A673 (cell line): ENCODE results near the gene BPIFB2.

Experiments
- EZH2 ChIP-seq: fragments of 200-600 bp; sonication (generic); IDR thresholded peaks from 2 replicates; pipeline ENCODE4 v1.6.1; 2017; ENCODE audit warnings: borderline replicate concordance, low read depth, mild to moderate bottlenecking, mixed read lengths, antibody characterized with exemption, low read length; ENCODE audit not compliant: poor library complexity, severe bottlenecking
- TF ChIP-seq, protein P1 (sequence below): fragments of 300-800, 200-600 bp; sonication (generic); conservative IDR thresholded peaks from 2 replicates; pipeline ENCODE4 v1.5.1; 2017; ENCODE audit warnings: low read depth, mild to moderate bottlenecking, antibody characterized with exemption, low read length, moderate library complexity, mixed read lengths

DNA sequence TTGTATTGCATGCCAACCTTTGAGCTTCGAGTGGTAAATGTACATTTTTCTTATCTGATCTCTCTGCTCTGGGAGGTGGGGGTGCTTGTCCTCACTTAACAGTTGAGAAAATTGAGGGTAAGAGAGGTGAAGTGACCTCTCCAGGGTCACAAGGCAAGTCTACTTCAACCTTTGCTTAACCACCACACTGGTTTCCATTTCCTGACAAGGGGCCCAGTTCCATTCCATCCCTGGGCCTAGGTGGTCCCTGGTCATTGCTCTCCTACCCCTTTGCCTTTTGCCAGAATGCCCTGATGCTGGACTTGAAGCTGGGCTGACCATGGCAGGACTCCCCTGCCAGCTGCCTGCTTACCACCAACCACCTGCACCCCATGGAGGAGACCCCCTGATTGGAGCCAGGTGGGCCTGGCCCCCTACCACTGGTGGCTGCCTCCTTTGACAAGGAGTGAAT, 36.3 kb downstream of the BPIFB2 start:
- TF ChIP-seq, protein P1, sequence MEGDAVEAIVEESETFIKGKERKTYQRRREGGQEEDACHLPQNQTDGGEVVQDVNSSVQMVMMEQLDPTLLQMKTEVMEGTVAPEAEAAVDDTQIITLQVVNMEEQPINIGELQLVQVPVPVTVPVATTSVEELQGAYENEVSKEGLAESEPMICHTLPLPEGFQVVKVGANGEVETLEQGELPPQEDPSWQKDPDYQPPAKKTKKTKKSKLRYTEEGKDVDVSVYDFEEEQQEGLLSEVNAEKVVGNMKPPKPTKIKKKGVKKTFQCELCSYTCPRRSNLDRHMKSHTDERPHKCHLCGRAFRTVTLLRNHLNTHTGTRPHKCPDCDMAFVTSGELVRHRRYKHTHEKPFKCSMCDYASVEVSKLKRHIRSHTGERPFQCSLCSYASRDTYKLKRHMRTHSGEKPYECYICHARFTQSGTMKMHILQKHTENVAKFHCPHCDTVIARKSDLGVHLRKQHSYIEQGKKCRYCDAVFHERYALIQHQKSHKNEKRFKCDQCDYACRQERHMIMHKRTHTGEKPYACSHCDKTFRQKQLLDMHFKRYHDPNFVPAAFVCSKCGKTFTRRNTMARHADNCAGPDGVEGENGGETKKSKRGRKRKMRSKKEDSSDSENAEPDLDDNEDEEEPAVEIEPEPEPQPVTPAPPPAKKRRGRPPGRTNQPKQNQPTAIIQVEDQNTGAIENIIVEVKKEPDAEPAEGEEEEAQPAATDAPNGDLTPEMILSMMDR = no peak
- TF ChIP-seq EZH2 = no peak
